Stomach (tissue), 4 donors: ENCODE measurements around the gene ZNF460.

ENCODE experiments used
- CTCF ChIP-seq, 7 experiments: fragments of 450-650 bp in 4 of 7; fragments of 200-600 bp in 3 of 7; sonication (generic) in 3 of 7; IDR thresholded peaks; one replicate each; pipeline ENCODE4 v1.5.1; 2016 to 2019; ENCODE audit warnings: antibody characterized with exemption in 7 of 7, control low read depth in 2 of 7, mild to moderate bottlenecking in 1 of 7
- POLR2A ChIP-seq, 4 donors: fragments of 450-650 bp; IDR thresholded peaks; one replicate each; pipeline ENCODE4 v1.6.1; 2016; ENCODE audit warnings: antibody characterized with exemption in 4 of 4, control low read depth in 2 of 4, mild to moderate bottlenecking in 1 of 4, moderate library complexity in 1 of 4
- POLR2AphosphoS5 ChIP-seq, 3 donors: sonication (generic); formaldehyde crosslinking; IDR thresholded peaks; one replicate each; pipeline ENCODE4 v1.6.1; 2016; ENCODE audit warnings: antibody characterized with exemption in 3 of 3

GRCh38 chr19:57280165-57280961 lies at the start of gene ZNF460:
- TF ChIP-seq CTCF (IDR thresholded peaks at IDR 0.05) (peak in 1 of 7 experiments; percentile 2), POLR2A (IDR thresholded peaks at IDR 0.05) (peak in 1 of 4 donors; percentile 3), POLR2AphosphoS5 (IDR thresholded peaks at IDR 0.05) (peak; percentile 82 to 95 (median 84))
